Measurements from ENCODE around the gene TTR. TPM values are rescaled to one million over a fixed set of nuclear protein-coding genes. Genes with fewer than 3 reads are reported as not detected.

The TTR gene
- polyA plus RNA-seq (ENCODE audit: insufficient read length in 10 of 10): 1 to 10 TPM in 1 of 10 donors, under 1 TPM in 2, not detected in 7; 0.67 to 1.8 (median 0.74) TPM
- long read RNA-seq, donor 1: 0 reads
- long read RNA-seq, donor 2: 0 reads
- long read RNA-seq, donor 3: 0 reads
- long read RNA-seq, donor 4: 0 reads
- long read RNA-seq, donor 5: 0 reads
- long read RNA-seq, donor 6, partial matches to known transcripts: 5 of 5 reads
- long read RNA-seq, donor 6, other reads (novel, unspliced or antisense): 0 of 5 reads
- long read RNA-seq, donor 7: 0 reads
- long read RNA-seq, donor 8: 0 reads
- long read RNA-seq, donor 9: 0 reads

DNA sequence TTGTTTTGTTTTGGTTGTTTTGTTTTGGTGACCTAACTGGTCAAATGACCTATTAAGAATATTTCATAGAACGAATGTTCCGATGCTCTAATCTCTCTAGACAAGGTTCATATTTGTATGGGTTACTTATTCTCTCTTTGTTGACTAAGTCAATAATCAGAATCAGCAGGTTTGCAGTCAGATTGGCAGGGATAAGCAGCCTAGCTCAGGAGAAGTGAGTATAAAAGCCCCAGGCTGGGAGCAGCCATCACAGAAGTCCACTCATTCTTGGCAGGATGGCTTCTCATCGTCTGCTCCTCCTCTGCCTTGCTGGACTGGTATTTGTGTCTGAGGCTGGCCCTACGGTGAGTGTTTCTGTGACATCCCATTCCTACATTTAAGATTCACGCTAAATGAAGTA is at the start of gene TTR:
TSS of gene TTR (plus strand) at position 250 of the 400 bp plus-strand sequence. CDS start at position 276, 26 bp downstream.
- no peak for DNase-seq

DNA sequence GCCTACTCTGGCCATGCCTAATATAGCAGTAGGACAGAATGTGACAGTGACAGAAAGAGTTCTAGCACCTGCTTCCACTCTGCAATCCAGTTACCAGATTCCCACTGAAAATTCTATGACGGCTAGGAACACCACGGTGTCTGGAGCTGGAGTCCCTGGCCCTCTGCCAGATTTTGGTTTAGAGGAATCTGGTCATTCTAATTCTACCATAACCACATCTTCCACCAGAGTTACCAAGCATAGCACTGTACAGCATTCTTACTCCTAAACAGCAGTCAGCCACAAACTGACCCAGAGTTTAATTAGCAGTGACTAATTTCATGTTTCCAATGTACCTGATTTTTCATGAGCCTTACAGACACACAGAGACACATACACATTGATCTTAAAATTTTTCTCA is 45.2 kb upstream of the TTR start:
- no peak for DNase-seq

DNA sequence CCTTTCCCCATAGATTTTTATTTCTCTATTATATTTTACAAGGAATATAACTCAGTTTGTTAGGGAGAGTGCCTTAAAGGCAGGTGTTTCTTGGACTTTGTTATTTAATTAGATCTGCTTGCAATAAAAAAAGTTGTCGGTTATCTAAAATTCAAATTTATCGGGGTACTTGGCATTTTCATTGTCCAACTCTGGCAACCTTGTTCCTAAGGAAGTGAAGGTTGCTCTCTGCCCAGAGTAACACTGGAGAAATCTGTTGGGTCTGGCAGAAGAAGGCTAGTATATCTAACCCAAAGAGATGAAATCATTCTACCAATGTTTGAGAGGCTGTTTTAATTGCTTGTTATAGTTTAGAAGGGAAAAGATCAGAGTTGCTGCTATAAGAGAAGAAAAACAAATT is 42.8 kb upstream of the TTR start:
- no peak for DNase-seq

DNA sequence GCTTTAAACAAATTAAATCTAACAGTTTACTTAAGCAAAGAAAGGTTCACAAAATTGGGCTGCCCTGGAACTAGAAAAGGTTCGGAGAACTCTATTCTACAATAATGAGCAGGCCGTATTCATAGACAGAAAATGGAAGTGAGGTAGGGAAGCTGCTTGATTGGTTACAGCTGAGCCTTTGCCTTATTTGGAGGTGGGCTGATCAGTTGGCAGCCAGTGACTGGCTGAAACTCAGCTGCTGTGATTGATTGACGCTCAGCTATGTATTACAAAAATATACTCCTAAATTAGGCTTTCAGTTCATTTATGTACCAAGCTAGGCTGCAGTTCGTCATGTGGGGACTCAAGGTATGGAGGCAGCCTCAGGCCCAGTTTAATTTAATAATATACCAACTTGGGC is 42.3 kb upstream of the TTR start:
- DNase-seq: no peak

DNA sequence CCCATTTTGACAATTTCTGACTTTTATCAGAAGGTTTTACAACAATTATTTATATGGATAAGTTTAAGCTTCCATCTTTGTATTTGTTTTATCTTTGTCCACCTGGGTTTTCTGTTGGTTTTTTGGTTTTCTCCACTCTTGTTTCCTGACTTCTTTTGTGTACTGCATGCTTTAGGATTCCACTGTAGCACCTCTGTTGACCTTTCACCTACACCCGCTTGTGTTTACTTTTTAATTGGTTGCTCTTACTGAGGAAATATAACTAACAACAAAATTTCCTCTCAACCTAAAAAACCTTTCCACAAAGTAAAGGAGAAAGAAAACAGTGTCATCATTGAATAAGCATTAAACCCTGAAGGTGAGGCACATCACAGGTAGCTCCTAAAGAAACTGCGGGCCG is 39.8 kb upstream of the TTR start:
- no peak for DNase-seq

DNA sequence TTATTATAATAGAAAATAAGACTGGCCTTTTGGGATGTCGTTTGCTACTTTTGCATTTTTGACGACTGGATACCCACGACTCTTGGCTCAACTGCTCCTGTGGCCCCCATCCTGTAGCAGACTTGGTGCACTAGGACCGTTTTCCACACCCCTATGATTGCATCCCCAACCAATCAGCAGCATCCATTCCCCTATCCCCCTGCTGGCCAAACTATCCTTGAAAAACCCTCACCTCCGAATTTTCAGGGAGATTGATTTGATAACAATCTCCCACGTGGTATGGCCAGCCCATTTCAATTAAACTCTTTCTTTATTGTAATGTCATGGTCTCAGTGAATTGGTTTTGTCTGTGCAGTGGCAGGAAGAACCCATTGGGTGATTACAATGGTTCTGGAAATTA is 37.9 kb upstream of the TTR start:
- DNase-seq: no peak

DNA sequence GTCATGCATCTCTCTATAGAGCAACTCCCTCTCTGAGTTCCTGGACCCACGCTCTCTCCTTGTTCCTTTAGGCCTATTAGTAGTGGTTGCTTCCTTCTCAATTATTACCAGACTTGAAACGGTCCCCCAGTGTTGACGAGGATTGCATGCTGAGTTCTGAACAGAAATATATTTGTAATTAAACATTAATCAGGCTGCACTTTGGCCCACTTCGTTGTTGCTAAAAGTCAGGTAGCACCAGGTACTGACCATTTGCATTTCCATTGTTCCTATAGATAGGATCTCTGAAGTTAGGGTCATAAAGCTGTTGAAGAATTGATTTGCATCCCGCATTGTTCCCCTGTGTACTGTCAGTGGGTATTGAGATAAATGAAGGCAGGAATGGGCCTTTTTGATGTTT is 36.9 kb upstream of the TTR start:
- no peak for DNase-seq

DNA sequence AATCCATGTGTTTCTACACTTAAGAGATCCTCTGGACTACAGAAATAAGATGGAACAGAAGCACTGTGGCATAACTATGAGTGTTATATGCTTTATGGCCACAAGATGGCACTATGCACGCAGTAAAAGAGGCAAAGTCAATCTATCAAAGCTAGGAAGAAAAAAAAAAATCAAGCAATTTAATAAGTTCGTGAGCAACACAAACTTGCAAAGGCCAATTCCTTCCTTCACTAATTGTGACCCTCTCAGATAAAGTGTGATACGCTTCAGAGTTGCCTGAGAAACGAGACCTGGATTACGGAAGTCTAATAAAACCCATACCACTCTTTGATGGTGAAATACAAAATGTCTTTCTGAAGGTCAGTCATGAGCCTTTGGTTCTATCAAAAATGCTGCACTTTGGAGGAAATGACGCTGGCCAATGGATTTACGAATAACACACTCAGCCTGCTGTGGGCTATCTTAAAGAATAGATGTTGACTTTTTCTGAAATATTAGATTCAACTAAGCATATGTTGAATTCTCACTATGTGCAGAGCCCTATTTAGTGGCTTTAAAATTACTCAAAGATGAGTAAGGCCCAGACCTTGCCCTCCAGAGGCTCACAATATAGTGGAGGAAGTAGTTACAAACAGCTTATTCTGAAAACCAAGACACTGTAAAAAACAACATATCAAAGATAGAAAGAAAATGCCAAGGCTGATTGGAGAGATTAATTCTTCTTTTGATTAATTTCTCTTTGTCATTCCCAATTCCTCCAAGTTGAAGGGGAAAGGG is 35.5 kb upstream of the TTR start:
- DNase-seq: peak; percentile 62 to 82 (median 74)

DNA sequence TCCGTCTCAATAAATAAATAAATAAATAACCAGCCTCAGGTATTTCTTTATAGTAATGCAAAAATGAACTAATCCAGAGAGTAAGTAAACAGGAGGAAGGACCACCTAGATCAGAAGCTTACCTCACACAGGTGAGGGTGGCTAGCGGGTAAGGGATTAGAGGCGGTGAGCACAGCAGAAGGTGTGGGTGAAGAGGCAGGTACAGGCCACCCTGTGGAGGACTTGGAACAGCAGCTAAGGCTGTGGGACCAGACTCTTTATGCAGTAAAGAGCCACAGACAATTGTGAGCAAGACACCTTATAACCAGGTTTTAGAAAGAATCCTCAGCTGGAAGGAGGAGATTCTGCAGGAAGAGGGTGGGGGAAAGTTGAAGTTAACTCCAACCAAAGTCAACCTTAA is 34.2 kb upstream of the TTR start:
- no peak for DNase-seq

DNA sequence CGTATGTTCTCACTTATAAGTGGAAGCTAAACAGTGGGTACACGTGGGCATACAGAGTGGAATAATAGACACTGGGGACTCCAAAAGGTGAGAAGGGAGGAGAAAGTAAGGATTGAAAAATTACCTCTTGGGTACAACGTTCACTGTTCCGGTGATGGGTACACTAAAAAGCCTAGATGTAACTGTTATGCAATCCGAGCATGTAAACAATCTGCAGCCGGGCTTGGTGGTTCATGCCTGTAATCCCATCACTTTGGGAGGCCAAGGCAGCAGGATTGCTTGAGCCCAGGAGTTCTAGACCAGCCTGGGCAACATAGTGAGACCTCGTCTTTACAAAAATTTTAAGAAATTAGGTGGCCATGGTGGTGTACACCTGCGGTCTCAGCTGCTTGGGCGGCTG is 33.1 kb upstream of the TTR start:
- no peak for DNase-seq

DNA sequence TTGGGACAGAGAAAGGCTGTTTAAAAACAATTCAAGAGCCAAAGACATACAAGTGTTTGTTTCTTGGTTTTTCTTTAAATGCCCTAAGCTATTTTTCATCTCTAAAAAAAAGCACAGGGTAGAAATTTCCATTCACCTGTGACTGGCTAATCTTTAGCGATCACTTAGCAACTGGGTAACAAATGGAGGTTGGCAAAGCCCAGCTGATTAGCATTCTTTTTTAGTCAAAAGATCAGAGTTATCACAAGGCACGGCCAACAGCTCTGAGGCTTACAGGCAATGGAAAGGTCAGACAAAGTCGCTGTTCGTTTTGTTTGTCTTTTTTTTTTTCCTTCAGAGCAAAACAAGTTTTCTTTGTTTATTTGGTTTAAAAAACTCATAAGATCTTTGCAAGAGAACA is 29.0 kb upstream of the TTR start:
- no peak for DNase-seq

DNA sequence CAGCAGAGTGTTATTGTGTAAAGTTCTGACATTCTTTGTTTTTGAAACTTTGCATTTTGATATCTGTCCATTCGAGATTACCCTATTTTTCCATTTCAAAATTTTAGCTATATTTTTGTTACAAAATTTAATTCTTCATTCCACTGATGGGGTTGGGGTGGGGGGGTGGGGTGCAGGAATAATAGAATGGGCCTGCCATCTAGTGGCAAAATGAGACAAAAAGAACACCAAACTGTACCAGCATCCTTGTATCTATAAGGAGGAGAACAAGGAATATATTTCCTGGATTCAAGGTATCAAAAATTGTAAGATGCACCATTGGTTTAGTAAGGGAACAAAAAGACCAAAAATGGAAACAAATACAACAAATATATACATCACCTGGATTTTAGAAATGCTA is 27.9 kb upstream of the TTR start:
- DNase-seq: no peak

DNA sequence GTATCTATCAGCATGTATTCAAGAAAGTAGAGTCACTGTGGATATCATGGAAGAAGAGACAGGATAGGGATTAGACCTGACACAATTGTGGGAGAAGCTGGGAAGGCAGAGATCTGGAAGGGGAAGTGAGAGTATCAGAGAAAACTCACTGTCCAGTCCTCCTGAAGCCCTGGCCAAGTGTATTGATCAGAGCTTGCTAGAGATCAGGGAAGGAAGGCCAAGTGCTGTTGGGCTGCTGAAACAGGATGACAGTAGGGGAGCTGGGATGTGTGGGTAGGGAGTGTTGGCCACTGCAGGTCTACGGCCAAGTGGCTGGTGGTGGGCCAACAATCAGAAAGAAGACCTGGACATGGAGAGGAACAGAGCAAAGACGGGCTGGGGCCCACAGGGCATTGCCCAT is 26.3 kb upstream of the TTR start:
- no peak for DNase-seq

DNA sequence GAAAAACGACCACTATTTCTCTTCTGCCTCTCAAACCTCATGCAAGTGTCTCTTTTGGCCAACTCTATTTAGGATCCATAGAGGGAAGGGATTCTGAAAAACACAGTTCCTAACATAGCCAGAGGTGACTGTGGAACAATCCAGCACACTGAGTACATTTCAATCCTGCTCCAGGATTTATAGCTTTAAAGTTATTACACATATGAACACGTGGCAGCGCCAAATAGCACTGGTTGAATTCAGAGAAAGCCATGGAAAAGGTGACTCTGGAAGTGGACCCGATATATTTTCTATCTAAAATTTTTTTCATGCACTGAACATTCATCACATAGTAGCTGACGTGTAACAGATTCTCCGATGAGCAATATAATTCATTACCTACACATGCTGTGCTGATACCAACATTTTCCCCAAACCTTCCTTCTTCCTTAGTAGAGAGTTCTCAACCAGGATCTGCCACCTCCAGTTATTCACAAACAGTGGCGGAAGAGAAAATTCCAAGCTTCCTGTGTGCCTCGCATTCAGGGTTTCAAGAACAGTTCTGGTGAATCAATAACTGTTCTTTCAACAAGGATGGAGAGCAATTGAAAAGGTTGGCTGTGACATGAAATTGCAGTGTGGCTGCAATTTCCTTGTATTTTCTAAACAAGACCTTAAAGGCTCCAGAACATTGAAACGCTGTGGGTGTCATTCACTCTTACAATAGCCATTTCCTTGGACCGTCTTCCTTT is 25.7 kb upstream of the TTR start:
- DNase-seq: no peak

DNA sequence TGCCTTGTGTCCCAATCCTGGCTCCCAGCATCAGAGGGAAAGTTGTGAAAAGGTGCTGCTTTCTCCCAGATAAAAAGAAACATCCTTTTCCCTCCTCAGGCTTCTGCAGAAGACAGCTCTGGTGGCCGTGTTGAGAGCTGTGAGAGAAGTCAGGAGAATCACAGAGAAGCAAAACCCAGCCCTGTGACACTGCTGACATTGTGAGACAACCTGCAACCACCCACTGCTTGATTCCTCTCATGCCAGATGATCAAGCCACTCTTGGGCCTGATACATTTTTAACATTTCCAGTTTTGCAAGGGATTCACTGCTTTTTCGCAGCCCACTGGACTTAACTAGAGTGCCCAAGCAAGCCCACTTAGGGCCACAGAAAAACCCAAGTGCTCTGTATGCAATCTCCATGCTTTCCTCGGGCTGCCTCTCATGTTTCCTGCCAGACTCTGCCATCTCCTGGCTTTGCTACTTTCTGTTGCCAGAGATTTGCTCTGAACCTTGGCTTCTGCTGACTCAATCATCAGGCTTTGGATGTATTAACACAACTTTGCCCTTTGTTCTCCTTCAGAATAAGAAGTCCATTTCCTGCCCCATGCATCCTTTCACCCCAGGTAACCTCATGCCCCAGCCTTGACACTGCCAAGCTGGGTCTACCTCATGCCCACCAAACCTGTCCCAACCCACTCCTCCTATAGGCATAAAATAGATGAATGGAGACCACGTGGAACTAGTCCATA is 24.9 kb upstream of the TTR start:
- no peak for DNase-seq

DNA sequence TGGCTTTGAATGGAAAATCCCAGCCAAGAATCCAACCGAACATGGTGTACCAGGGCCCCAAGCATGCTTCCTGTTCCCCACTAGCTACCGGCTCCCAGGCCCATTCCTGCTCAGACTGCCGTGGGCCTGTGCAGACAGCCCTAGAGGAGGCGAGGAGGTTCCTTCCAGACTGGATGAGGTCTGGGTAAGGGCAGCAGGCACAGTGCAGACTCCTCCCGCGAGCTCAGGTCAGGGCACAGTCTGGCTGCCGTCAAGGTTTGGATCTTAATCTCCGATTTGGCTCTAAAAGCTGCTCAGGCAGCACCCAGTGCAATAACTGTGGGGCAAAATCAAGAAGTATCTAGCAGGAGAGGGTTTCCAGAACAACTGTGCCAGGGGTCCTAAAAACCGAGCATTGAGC is 19.3 kb upstream of the TTR start:
- no peak for DNase-seq

DNA sequence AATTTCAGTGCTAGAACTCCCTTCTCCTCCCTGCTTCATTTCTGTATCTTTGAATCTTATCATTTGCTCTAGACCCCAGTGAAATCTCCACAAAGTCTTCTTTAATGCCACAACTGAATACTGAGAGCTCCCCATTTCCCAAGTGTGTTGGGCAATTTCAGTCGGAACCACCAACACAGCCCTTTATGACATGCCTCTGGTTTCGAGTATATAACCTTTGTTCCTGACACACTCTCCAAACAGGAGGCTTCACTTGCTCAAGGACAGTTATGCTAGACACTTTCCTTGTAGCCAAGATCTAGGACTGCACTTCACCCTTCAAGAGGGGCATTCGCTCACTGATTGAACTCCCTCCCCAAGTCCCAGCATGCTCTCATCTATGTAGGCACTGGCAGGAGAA is 18.6 kb upstream of the TTR start:
- no peak for DNase-seq

DNA sequence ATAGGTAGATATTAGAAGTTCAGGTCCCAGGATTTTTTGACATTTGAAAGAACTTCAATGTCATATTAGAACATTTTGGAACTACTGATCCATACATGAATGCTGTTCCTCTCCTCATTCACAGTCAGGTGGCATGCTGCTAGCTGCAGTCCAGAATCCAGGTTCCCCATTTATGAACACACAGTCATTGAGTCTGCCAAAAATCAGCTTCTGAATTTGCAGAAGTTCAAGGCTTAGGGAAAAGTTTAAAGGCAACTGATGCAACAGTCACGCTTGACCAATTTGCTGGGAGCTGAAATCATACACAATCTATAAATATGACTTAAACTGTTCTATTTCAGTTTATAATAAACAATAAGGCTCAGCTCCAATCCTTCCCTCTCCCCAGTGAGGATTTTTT is 17.3 kb upstream of the TTR start:
- no peak for DNase-seq

DNA sequence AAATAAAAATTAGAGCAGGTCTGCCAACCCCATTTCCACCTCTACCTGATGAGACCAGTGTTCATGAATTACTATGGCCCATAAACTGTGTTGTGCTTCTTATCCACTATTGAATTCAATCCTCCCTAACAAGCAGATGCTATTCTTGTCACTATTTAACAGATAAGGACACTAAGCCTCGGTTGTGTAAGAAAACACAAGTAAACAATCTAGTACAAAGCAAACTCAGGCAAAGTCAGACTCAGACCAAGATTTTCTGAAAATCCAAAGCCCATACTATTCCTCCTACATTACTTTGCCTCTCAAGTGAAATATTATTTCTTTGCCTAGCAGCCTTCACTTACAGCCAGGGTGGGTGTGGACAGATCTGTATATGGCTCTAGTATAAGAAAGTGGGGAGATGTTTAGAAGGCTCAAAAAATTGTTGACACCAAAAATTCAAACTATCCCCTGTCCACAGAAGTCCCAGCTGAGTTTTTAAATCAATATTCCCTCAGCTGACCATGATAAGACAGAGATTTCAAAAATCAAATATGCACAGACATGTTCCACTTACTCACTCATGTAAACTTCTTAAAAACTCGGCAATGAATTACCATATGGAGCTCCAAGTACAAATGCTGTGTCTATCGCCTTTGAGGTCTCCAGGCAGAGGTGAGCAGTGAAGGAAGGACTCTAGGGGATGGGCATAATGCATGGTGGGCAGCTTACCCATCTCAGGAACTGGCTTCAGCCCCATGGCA is 16.0 kb upstream of the TTR start:
- no peak for DNase-seq

DNA sequence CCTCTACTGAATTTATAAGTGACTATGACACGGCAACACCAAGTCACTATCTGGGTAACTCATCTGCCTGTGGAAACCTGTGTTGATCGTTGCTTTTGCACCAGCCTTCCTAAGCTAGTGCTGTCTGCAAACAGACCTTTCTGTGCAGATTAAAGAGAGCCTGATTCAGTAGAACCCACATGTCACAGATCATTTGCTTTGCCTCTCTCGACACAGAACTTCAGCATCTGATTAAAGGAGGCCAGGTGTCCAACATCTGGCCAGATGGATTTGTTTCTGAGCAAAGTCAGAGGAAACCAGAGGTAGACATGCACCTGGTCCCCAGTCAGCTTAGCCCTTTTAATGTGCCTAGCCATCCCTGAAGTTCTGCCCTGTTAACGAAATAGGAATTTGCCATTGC is 15.0 kb upstream of the TTR start:
- DNase-seq: no peak

DNA sequence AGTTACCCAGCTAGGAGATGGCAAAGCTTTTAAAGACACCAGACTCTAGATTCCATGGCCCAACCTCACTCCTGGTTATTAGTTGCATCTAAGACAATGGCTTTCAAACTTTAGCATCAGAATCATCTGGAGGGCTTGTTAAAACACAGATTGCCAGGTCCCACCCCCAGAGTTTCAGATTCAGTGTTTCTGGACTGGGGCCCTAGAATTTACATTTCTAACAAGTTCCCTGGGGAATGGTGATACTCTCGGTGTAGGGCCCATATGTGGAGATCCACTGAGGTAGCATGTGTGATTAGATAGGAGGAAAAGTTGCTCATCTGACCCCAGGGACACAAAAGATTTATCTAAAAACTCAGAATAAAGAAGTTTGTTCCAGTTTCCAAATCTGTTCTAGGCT is 14.5 kb upstream of the TTR start:
- DNase-seq: no peak

DNA sequence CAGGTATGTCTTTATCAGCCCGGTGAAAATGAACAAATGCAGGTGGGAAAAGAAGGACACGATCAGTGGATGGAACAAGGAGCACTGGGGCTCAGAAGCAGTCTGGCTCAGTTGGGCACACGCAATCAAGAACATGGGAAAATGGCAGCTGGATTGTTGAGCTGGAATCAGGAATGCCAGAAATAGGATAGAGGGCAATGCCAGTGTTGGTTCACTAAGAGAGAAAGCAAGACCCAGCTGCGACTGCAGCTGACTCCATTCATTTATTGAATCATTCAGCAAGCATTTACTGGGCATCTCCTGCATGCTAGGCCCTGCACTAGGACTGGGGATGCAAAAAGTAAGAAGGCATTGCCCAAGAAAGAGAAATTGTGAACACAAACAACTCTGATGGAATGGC is 13.6 kb upstream of the TTR start:
- no peak for DNase-seq

All from muscle of back (tissue), 13 donors.